Neuronal stem cell (in vitro differentiated cells): ENCODE data around the gene MTHFD2L.

ENCODE experiments used
- DNase-seq: peaks from one replicate; pipeline ENCODE4 v3.0.0-alpha.2; 2013; ENCODE audit warnings: low spot score
- H2AFZ ChIP-seq: one replicate; pipeline ENCODE4 v1.6.1; 2013; ENCODE audit warnings: mild to moderate bottlenecking, low read length, inconsistent platforms
- H2AK5ac ChIP-seq: 2 replicates; pipeline ENCODE4 v1.6.1; 2013; ENCODE audit warnings: low read depth, mild to moderate bottlenecking, inconsistent platforms, low read length, moderate library complexity, mixed read lengths
- H2BK120ac ChIP-seq: 2 replicates; pipeline ENCODE4 v1.6.1; 2013; ENCODE audit warnings: low read depth, mild to moderate bottlenecking, inconsistent platforms, low read length, moderate library complexity, mixed read lengths
- H2BK12ac ChIP-seq: one replicate; pipeline ENCODE4 v1.6.1; 2013; ENCODE audit warnings: low read length, inconsistent platforms
- H2BK15ac ChIP-seq: 2 replicates; pipeline ENCODE4 v1.6.1; 2013; ENCODE audit warnings: mild to moderate bottlenecking, low read length, inconsistent platforms, mixed read lengths
- H2BK5ac ChIP-seq: one replicate; pipeline ENCODE4 v1.6.1; 2013; ENCODE audit warnings: inconsistent platforms, mild to moderate bottlenecking, low read length, moderate library complexity
- H3K14ac ChIP-seq: one replicate; pipeline ENCODE4 v1.6.1; 2013; ENCODE audit warnings: low read length, inconsistent platforms
- H3K18ac ChIP-seq: 2 replicates; pipeline ENCODE4 v1.6.1; 2013; ENCODE audit warnings: low read length, inconsistent platforms
- H3K23ac ChIP-seq: 2 replicates; pipeline ENCODE4 v1.6.1; 2013; ENCODE audit warnings: low read depth, mild to moderate bottlenecking, mixed read lengths, low read length, inconsistent platforms; ENCODE audit not compliant: poor library complexity
- H3K27ac ChIP-seq: replicated peaks from 3 replicates; pipeline ENCODE4 v1.5.1; 2013; ENCODE audit warnings: low read length, inconsistent platforms
- H3K27me3 ChIP-seq, 3 experiments: 2 replicates each; pipeline ENCODE4 v1.6.1; 2013; ENCODE audit warnings: low read length in 3 of 3, mild to moderate bottlenecking in 2 of 3, inconsistent platforms in 1 of 3, low read depth in 1 of 3, mixed read lengths in 1 of 3, moderate library complexity in 1 of 3; ENCODE audit not compliant: control insufficient read depth in 3 of 3, insufficient read depth in 3 of 3
- H3K36me3 ChIP-seq, 2 donors: replicated peaks in 1 of 2; 2 replicates each; pipeline ENCODE4 v1.6.1; 2013; ENCODE audit warnings: low read length in 2 of 2; ENCODE audit not compliant: control insufficient read depth in 2 of 2, insufficient read depth in 2 of 2
- H3K4ac ChIP-seq: 2 replicates; pipeline ENCODE4 v1.6.1; 2013; ENCODE audit warnings: inconsistent platforms, mild to moderate bottlenecking, low read length, moderate library complexity
- H3K4me1 ChIP-seq, 2 donors: 1 replicate in 1 of 2; 2 replicates in 1 of 2; pipeline ENCODE4 v1.6.1; 2013; ENCODE audit warnings: low read length in 2 of 2, low read depth in 1 of 2; ENCODE audit not compliant: control insufficient read depth in 2 of 2, insufficient read depth in 1 of 2
- H3K4me2 ChIP-seq: one replicate; pipeline ENCODE4 v1.6.1; 2013; ENCODE audit warnings: mild to moderate bottlenecking, low read length, inconsistent platforms; ENCODE audit not compliant: insufficient read depth, poor library complexity, severe bottlenecking
- H3K4me3 ChIP-seq, 2 donors: 2 replicates each; pipeline ENCODE4 v1.5.1; 2013; ENCODE audit warnings: low read length in 2 of 2, mild to moderate bottlenecking in 2 of 2, inconsistent platforms in 1 of 2, moderate library complexity in 1 of 2
- H3K79me1 ChIP-seq: one replicate; pipeline ENCODE4 v1.6.1; 2013; ENCODE audit warnings: low read depth, mild to moderate bottlenecking, inconsistent platforms, low read length, moderate library complexity
- H3K9ac ChIP-seq: one replicate; pipeline ENCODE4 v1.6.1; 2013; ENCODE audit warnings: mild to moderate bottlenecking, low read depth, low read length, inconsistent platforms; ENCODE audit not compliant: poor library complexity
- H3K9me3 ChIP-seq, 2 donors: replicated peaks in 1 of 2; 2 replicates each; pipeline versions ENCODE3 to v1.6.1; 2013; ENCODE audit warnings: low read length in 2 of 2, mild to moderate bottlenecking in 2 of 2, inconsistent platforms in 1 of 2, low read depth in 1 of 2, mixed read lengths in 1 of 2, moderate library complexity in 1 of 2; ENCODE audit not compliant: control insufficient read depth in 2 of 2, insufficient read depth in 1 of 2
- H4K8ac ChIP-seq: one replicate; pipeline ENCODE4 v1.6.1; 2013; ENCODE audit warnings: low read depth, mild to moderate bottlenecking, inconsistent platforms, low read length, moderate library complexity
- H4K91ac ChIP-seq: one replicate; pipeline ENCODE4 v1.6.1; 2013; ENCODE audit warnings: low read length, low read depth, mild to moderate bottlenecking, inconsistent platforms; ENCODE audit not compliant: poor library complexity
- WGBS, 2 donors: extraction: QIAGEN DNeasy Blood & Tissue Kit; methylation state at CpG; one replicate each; pipeline ENCODE4 v1.1.7; 2013; ENCODE audit warnings: missing lambda C conversion rate in 2 of 2, mixed read lengths in 1 of 2; ENCODE audit not compliant: insufficient read length in 2 of 2, insufficient replicate concordance in 1 of 2; ENCODE audit errors: extremely low coverage in 2 of 2; 5-methylcytosine and 5-hydroxymethylcytosine counted together

Gene MTHFD2L

GRCh38 chr4:74278490-74278889 lies 120.6 kb downstream of the MTHFD2L start:
- Histone ChIP-seq H3K4me2 (no peak overlapping the region), H3K4me3 (no peak overlapping the region), H3K27ac (no peak overlapping the region), H4K8ac (no peak overlapping the region), H2AFZ (no peak overlapping the region), H2BK5ac (no peak overlapping the region), H3K14ac (no peak overlapping the region), H2BK12ac (no peak overlapping the region), H3K36me3 (no peaks in the 10 kb centered on the region), H3K79me1 (no peaks in the 10 kb centered on the region), H3K18ac (no peak overlapping the region), H2BK15ac (no peak overlapping the region), H3K4ac (no peak overlapping the region), H3K27me3 (no peaks in the 10 kb centered on the region), H4K91ac (no peak overlapping the region), H3K9me3 (no peaks in the 10 kb centered on the region), H2AK5ac (no peak overlapping the region), H3K9ac (no peak overlapping the region), H2BK120ac (no peak overlapping the region), H3K23ac (no peak overlapping the region), H3K4me1 (no peaks in the 10 kb centered on the region)
- no peak for DNase-seq
- no CpG with 5 or more reads among the region's 3 CpGs for WGBS, 2 donors

- no peak overlapping the region for H4K8ac ChIP-seq
- H2BK120ac ChIP-seq = no peak overlapping the region
- H2BK15ac ChIP-seq = no peak overlapping the region
- H2AFZ ChIP-seq = no peak overlapping the region
- H3K23ac ChIP-seq = no peak overlapping the region
- no peak overlapping the region for H3K18ac ChIP-seq
- H3K9me3 ChIP-seq = no peaks in the 10 kb centered on the region
- H3K79me1 ChIP-seq = no peaks in the 10 kb centered on the region
- no peak for DNase-seq
- H2BK12ac ChIP-seq = no peak overlapping the region
- WGBS, 2 donors = no CpG with 5 or more reads among the region's 3 CpGs
- H3K9ac ChIP-seq = no peak overlapping the region
- no peak overlapping the region for H3K4ac ChIP-seq
- H3K27me3 ChIP-seq = no peaks in the 10 kb centered on the region
- no peak overlapping the region for H3K27ac ChIP-seq
- H3K4me3 ChIP-seq = no peak overlapping the region
- H2AK5ac ChIP-seq = no peak overlapping the region
- no peaks in the 10 kb centered on the region for H3K4me1 ChIP-seq
- no peak overlapping the region for H3K14ac ChIP-seq
- H3K4me2 ChIP-seq = no peak overlapping the region
- no peak overlapping the region for H2BK5ac ChIP-seq
- H4K91ac ChIP-seq = no peak overlapping the region
- H3K36me3 ChIP-seq = peaks cover 0 to 3% of the 10 kb centered on the region in 2 donors
These were observed 121.8 kb downstream of the MTHFD2L start for GRCh38 chr4:74279716-74280115.

- Histone ChIP-seq H3K9me3 (no peaks in the 10 kb centered on the region), H3K79me1 (no peaks in the 10 kb centered on the region), H3K18ac (no peak overlapping the region), H2BK15ac (no peak overlapping the region), H3K36me3 (peaks cover 0 to 3% of the 10 kb centered on the region in 2 donors), H3K4ac (no peak overlapping the region), H3K27me3 (no peaks in the 10 kb centered on the region), H3K14ac (no peak overlapping the region), H4K91ac (no peak overlapping the region), H2BK5ac (no peak overlapping the region), H3K4me3 (no peak overlapping the region), H3K4me1 (no peaks in the 10 kb centered on the region), H3K23ac (no peak overlapping the region), H2BK12ac (no peak overlapping the region), H4K8ac (no peak overlapping the region), H3K4me2 (no peak overlapping the region), H2AK5ac (no peak overlapping the region), H2BK120ac (no peak overlapping the region), H2AFZ (no peak overlapping the region), H3K27ac (no peak overlapping the region), H3K9ac (no peak overlapping the region)
- no peak for DNase-seq
These were observed 125.0 kb downstream of the MTHFD2L start for GRCh38 chr4:74282926-74283325.

GRCh38 chr4:74283614-74284013 lies 125.7 kb downstream of the MTHFD2L start:
- no peak overlapping the region for H4K8ac ChIP-seq
- no peak for DNase-seq
- no CpG with 5 or more reads among the region's 2 CpGs for WGBS, 2 donors
- no peak overlapping the region for H3K23ac ChIP-seq
- no peak overlapping the region for H2BK15ac ChIP-seq
- no peak overlapping the region for H2AFZ ChIP-seq
- H3K36me3 ChIP-seq = peaks cover 0 to 3% of the 10 kb centered on the region in 2 donors
- no peak overlapping the region for H2AK5ac ChIP-seq
- H3K4me2 ChIP-seq = no peak overlapping the region
- no peak overlapping the region for H4K91ac ChIP-seq
- H3K18ac ChIP-seq = no peak overlapping the region
- no peak overlapping the region for H3K4ac ChIP-seq
- H3K14ac ChIP-seq = no peak overlapping the region
- no peak overlapping the region for H2BK12ac ChIP-seq
- no peaks in the 10 kb centered on the region for H3K79me1 ChIP-seq
- no peak overlapping the region for H3K4me3 ChIP-seq
- no peaks in the 10 kb centered on the region for H3K27me3 ChIP-seq
- H3K27ac ChIP-seq = no peak overlapping the region
- H2BK120ac ChIP-seq = no peak overlapping the region
- H2BK5ac ChIP-seq = no peak overlapping the region
- no peaks in the 10 kb centered on the region for H3K9me3 ChIP-seq
- no peak overlapping the region for H3K9ac ChIP-seq
- no peaks in the 10 kb centered on the region for H3K4me1 ChIP-seq
